Epithelial cell of proximal tubule (primary cell): ENCODE data around the gene CMPK1. TPM values are rescaled to one million over a fixed set of nuclear protein-coding genes. Genes with fewer than 3 reads are reported as not detected.

Experiments
- DNase-seq: peaks from one replicate; pipeline ENCODE4 v3.0.0-alpha.2; 2011; ENCODE audit warnings: low read depth
- H3K4me3 ChIP-seq: 2 replicates; pipeline ENCODE4 v1.5.1; 2011; ENCODE audit warnings: low read depth, mild to moderate bottlenecking, low read length
- CTCF ChIP-seq: conservative IDR thresholded peaks from 2 replicates; pipeline ENCODE4 v1.5.1; 2012; ENCODE audit warnings: low read depth, mild to moderate bottlenecking, low read length
- total RNA-seq: library from RNA; depleted of rRNA; stranded (reverse); fragments of >200 nt; gene quantifications from 2 replicates; pipeline ENCODE4 v1.2.3, GENCODE V29; 2015

Gene CMPK1
- total RNA-seq, 1 donor from 2014 or later = 67.6 TPM

GRCh38 chr1:47401761-47402160 is 68.2 kb downstream of the CMPK1 start:
- no peak for DNase-seq
- no peak overlapping the region for H3K4me3 ChIP-seq
- no peak for TF ChIP-seq CTCF

- no peak for DNase-seq
- H3K4me3 ChIP-seq = no peak overlapping the region
- TF ChIP-seq CTCF = no peak
These were observed 69.0 kb downstream of the CMPK1 start for GRCh38 chr1:47402591-47402990.

DNA sequence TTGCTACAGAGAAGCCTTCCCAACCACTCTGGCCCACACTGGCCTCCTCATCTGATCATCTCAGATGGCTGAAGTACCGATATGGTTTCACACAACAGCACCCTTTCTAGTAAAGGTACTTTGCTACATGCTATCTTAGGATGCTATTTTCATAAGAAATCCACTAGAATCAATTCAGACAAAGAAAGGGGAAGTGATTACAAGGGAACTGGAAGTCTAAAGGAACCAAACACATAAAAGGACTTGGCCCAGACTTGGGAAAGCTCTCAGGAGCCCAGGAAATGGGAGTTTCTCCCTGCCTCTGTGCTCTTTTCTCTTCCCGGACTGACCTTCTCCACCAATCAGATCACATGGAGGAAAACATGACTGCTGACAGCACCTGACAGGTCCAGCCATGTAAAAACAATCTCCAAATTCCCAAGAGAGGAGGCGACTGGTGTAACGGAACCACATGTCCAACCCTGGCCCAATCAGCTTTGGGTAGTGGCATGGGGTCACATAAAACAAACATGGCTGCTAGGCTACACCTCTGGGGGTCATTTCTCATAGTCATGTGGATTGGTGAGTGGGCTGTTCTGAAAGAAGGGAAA is 69.8 kb downstream of the CMPK1 start:
- H3K4me3 ChIP-seq = no peak overlapping the region
- TF ChIP-seq CTCF = no peak

GRCh38 chr1:47405697-47406096 is 72.1 kb downstream of the CMPK1 start:
- TF ChIP-seq CTCF = no peak
- H3K4me3 ChIP-seq = no peak overlapping the region
- no peak for DNase-seq

More for the DNA sequence above, 69.8 kb downstream of the CMPK1 start:
- DNase-seq = no peak

- no peak for DNase-seq
- TF ChIP-seq CTCF = no peak
- H3K4me3 ChIP-seq = no peak overlapping the region
These were observed 73.4 kb downstream of the CMPK1 start for GRCh38 chr1:47406966-47407365.

- DNase-seq = no peak
- H3K4me3 ChIP-seq = no peak overlapping the region
- no peak for TF ChIP-seq CTCF
These were observed 73.9 kb downstream of the CMPK1 start for GRCh38 chr1:47407481-47407880.

GRCh38 chr1:47409311-47410067 is 75.9 kb downstream of the CMPK1 start:
- no peak for TF ChIP-seq CTCF
- DNase-seq = no peak
- no peak overlapping the region for H3K4me3 ChIP-seq
